Activated naive CD4-positive, alpha-beta T cell treated with anti-CD3 and anti-CD28 coated beads for 36 hours (primary cell): ENCODE results near the gene ZNF816. TPM values are rescaled to one million over a fixed set of nuclear protein-coding genes. Genes with fewer than 3 reads are reported as not detected.
"Not testable (repeated sequence)": the region's sequence is repeated elsewhere in the genome, so short reads cannot be mapped to it uniquely, and the experiment has no call there.

Experiments
- CTCF ChIA-PET: fragments of 350-600 bp; sonication (Branson Sonifier 250); formaldehyde crosslinking; loops from one replicate; lab custom pipeline; 2021; ENCODE audit warnings: antibody characterized with exemption; lab: Charles Lee
- DNase-seq: peaks from one replicate; pipeline ENCODE4 v3.0.0-alpha.2; 2020
- H3K27ac Mint-ChIP-seq: one replicate; pipeline ENCODE4 v1.8.0; 2021; ENCODE audit warnings: mild to moderate bottlenecking, mixed read lengths
- H3K27me3 Mint-ChIP-seq: one replicate; pipeline ENCODE4 v1.8.0; 2021; ENCODE audit warnings: low read depth, mixed read lengths
- H3K36me3 Mint-ChIP-seq: one replicate; pipeline ENCODE4 v1.8.0; 2021; ENCODE audit warnings: low read depth, mixed read lengths
- H3K4me1 Mint-ChIP-seq: one replicate; pipeline ENCODE4 v1.8.0; 2021; ENCODE audit warnings: low read depth, mixed read lengths
- H3K4me3 Mint-ChIP-seq: one replicate; pipeline ENCODE4 v1.8.0; 2021; ENCODE audit warnings: mild to moderate bottlenecking, moderate library complexity, mixed read lengths
- H3K9me3 Mint-ChIP-seq: one replicate; pipeline ENCODE4 v1.8.0; 2021; ENCODE audit warnings: mixed read lengths
- intact Hi-C: fragments of 100-400 bp; cut with micrococcal nuclease; formaldehyde crosslinking; loops from one replicate; pipeline ENCODE4 v1.15.1; 2023
- total RNA-seq, 2 experiments: library from RNA; stranded (reverse); gene quantifications; one replicate each; pipeline ENCODE4 v1.2.3, GENCODE V29; 2021

The ZNF816 gene
- total RNA-seq, 2 experiments from 2014 or later: 10.4 to 10.7 TPM

DNA sequence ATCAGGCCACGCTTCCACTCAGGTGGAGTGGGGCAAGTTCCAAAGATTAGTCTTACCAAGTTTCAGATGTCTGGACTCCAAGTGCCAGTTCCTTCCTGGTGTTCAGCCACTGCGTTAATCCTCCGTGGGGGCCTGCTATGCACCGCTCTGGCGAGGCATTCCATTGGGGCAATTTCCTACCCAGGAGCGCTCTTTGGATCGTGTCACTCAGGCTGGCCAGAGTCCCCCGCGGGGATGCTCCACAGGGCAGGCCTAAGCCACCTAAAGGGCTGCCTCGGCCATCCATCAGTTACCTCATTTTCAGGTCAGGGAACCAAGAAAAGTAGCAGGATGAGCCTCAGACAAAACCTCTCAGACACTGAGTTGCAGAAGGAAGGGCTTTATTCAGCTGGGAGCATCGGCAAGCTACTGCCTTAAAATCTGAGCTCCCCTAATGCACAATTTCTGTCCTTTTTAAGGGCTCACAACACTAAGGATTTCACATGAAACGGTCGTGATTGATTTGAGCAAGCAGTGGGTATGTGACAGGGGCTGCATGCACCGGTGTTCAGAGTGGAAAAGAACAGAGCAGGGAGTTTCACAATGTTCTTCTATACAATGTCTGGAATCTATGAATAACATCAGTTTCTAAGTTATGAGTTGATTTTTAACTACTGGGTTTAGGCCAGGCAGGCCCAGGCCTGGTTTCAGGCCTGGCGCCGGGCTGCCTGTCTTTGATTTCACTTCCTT is 58.5 kb downstream of the ZNF816 start:
- peaks cover 39% of the 10 kb centered on the region for H3K36me3 Mint-ChIP-seq
- intact Hi-C loops: not testable (repeated sequence)

DNA sequence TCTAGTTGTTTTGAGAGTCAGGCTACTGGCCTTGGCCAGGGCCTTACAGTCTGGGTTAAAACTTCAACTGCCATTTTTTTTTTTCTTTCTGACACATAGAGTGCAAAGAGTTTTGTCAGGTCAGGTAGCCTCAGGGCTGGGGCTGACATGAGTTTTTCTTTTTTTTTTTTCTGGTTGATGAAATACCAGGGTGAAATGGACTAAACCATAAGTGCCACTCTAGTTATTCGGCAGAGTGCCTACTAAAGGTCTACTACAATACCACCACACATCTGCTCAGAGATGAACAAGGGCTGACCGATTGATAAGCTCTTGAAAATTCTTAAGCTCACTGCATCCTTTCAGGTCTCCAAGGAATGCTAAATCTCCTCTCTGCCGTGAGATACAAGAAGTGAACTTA is 60.8 kb downstream of the ZNF816 start:
- H3K27ac Mint-ChIP-seq: no peak overlapping the region
- peaks cover 25% of the 10 kb centered on the region for H3K36me3 Mint-ChIP-seq
- H3K9me3 Mint-ChIP-seq: peaks cover 23% of the 10 kb centered on the region
- intact Hi-C loops: no loop called here
- no peaks in the 10 kb centered on the region for H3K27me3 Mint-ChIP-seq
- CTCF ChIA-PET: no interaction called here
- no peak overlapping the region for H3K4me3 Mint-ChIP-seq
- H3K4me1 Mint-ChIP-seq: peaks cover 3% of the 10 kb centered on the region
- DNase-seq: no peak

More for the DNA sequence above, 58.5 kb downstream of the ZNF816 start:
- DNase-seq, H3K4me3 Mint-ChIP-seq, H3K4me1 Mint-ChIP-seq, H3K27me3 Mint-ChIP-seq, CTCF ChIA-PET, H3K27ac Mint-ChIP-seq: not testable (repeated sequence)
- H3K9me3 Mint-ChIP-seq: peaks cover 33% of the 10 kb centered on the region

Other genes with a start within 250 kb of the ZNF816 start
- gene ZNF611, start 227.8 kb downstream of the ZNF816 start, total RNA-seq: 10 to 100 TPM; 10.4 to 12.1 TPM
- gene ZNF600, start 176.1 kb downstream of the ZNF816 start, total RNA-seq: 1 to 10 TPM; 4.8 to 4.9 TPM
- gene ZNF28, start 141.2 kb downstream of the ZNF816 start, total RNA-seq: 1 to 10 TPM; 7.1 to 8.9 TPM
- gene ZNF468, start 105.3 kb downstream of the ZNF816 start, total RNA-seq: 1 to 10 TPM; 7.4 to 8.0 TPM
- gene ZNF320, start 65.2 kb downstream of the ZNF816 start, total RNA-seq: 1 to 10 TPM; 4.2 to 4.6 TPM
- gene ZNF888, start 39.5 kb downstream of the ZNF816 start, total RNA-seq: 1 to 10 TPM; 4.1 to 4.3 TPM
- gene ERVV-1, start 51.0 kb upstream of the ZNF816 start, total RNA-seq: not detected
- not detected for gene ERVV-2, start 81.9 kb upstream of the ZNF816 start, total RNA-seq
- gene ZNF160, start 140.5 kb upstream of the ZNF816 start, total RNA-seq: 10 to 100 TPM; 23.5 to 25.2 TPM
- gene ZNF415, start 170.0 kb upstream of the ZNF816 start, total RNA-seq: 1 to 10 TPM in 1 of 2 experiments, under 1 TPM in 1; 0.74 to 1.0 TPM
- gene ZNF347, start 196.2 kb upstream of the ZNF816 start, total RNA-seq: 1 to 10 TPM; 3.7 TPM
- 1 to 10 TPM; 4.3 to 5.5 TPM for gene ZNF665, start 230.5 kb upstream of the ZNF816 start, total RNA-seq